ENCODE measurements around the gene SMG1.
"Not testable (repeated sequence)": the region's sequence is repeated elsewhere in the genome, so short reads cannot be mapped to it uniquely, and the experiment has no call there.

The SMG1 gene

DNA sequence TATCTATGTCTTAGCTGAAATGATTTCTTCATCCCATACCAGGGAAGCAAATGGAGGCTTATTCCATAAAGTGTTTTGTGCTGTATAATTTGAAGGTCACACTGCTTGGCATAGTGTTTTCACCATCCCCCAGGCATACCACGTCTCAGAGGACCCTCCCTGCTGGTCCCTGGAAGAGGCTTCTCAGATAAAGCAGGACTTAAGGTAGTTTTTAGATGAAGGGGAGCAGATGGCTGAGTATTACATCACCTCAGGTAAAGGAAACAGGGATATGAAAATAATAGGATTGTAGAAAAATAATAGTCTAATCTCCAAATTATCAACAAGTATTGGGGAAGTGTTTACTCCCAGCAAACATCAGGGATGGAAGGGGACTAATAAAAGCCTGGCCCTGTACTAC, 7.3 kb upstream of the SMG1 start:
- no peak for DNase-seq (ENCODE audit: low read depth in 2 of 2)

- no peak for DNase-seq (ENCODE audit: low read depth in 2 of 2)
Observed at GRCh38 chr16:18932243-18932987, 6.2 kb upstream of the SMG1 start.

GRCh38 chr16:18931756-18932155, 5.5 kb upstream of the SMG1 start:
- DNase-seq (ENCODE audit: low read depth in 2 of 2) = no peak

DNA sequence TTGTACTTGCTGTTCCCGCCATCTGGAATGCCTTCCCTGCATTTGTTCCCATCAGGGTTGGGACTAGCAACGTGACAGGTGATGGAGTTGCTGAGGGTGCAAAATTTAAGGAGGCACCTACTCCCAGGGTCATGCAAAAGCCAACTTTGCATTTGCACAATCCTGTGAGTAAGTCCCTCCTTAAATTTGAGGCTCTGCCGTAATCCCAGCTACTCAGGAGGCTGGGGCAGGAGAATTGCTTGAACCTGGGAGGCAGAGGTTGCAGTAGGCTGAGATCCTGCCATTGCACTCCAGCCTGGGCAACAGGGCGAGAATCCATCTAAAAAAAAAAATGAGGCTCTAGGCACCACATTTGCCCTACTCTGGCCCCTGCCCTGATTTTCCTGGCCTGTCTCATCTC, 3.9 kb upstream of the SMG1 start:
- not testable (repeated sequence) for DNase-seq (ENCODE audit: low read depth in 2 of 2)

- not testable (repeated sequence) for DNase-seq (ENCODE audit: low read depth in 2 of 2)
Observed at GRCh38 chr16:18928073-18928472, 1.9 kb upstream of the SMG1 start.

- peak in 1 of 2 donors; percentile 62 for DNase-seq (ENCODE audit: low read depth in 2 of 2)
Observed at GRCh38 chr16:18925215-18925985, 808 bp downstream of the SMG1 start.

DNA sequence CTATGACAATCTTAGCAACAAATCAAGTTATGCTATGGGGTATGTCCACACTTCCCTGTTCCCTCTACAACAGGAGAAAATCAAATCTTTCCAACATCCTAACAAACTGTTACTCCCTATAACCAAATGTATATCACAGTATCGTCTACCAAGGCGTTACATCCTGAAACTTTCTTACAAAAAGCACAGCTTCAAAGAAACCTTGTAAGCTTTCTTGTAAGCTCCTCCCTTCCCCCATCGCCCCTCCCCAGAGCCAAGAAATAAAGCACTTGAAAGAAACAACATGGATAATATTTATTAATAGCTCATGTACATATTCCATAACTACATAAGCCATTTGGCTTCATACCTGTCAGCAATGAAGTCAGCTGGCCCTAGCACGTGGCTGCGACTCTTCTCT, 2.3 kb downstream of the SMG1 start:
- DNase-seq (ENCODE audit: low read depth in 2 of 2) = not testable (repeated sequence)

DNA sequence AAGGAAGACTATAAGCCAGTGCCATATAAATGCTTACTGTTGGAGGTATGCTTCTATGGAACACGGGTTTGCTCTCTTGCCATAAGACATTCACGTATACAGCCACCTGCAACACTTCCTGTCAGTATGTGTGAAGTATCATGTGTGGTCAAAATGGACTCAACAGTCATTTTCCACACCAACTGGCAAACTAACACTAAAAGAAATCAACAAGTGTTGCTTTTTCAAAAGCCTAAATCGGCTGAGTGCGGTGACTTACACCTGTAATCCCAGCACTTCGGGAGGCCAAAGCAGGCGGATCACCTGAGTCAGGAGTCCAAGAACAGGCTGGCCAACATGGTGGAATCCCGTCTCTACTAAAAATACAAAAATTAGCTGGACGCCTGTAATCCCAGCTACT, 3.1 kb downstream of the SMG1 start:
- not testable (repeated sequence) for DNase-seq (ENCODE audit: low read depth in 2 of 2)

- not testable (repeated sequence) for DNase-seq (ENCODE audit: low read depth in 2 of 2)
Observed at GRCh38 chr16:18909585-18909984, 16.6 kb downstream of the SMG1 start.

- not testable (repeated sequence) for DNase-seq (ENCODE audit: low read depth in 2 of 2)
Observed at GRCh38 chr16:18908716-18909115, 17.5 kb downstream of the SMG1 start.

- not testable (repeated sequence) for DNase-seq (ENCODE audit: low read depth in 2 of 2)
Observed at GRCh38 chr16:18902778-18903177, 23.4 kb downstream of the SMG1 start.

DNA sequence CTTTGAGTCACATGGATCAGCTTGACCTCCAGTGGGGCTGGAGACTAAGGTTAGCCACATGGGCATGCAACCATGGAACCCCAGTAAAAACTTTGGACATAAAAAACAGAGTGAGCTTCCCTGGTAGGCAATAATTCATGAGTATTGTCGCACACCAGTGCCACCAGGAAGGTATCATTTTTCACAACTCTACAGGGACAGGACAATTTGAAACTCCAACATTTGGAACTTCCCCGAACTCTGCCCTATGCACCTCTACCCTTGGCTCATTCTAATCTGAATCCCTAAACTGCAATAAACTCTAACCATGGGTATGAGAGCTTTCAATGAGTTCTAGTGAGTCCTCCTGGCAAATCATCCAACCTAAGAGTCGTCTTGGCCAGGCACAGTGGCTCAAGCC, 24.2 kb downstream of the SMG1 start:
- not testable (repeated sequence) for DNase-seq (ENCODE audit: low read depth in 2 of 2)

DNA sequence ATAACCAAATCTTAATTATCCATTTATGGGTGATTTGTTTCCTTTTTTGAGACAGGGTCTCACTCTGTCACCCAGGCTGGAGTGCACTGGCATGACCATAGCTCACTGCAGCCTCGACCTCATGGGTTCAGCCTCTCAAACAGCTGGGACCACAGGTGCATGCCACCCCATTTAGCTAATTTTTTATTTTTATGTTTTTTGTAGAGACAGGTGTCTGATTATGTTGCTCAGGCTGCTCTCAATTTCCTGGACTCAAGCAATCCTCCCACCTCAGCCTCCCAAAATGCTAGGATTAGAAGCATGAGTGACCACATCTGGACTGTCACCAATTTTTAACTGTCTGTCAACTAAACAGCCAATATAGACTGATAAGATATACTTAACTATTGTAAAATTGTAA, 25.0 kb downstream of the SMG1 start:
- not testable (repeated sequence) for DNase-seq (ENCODE audit: low read depth in 2 of 2)

GRCh38 chr16:18884456-18884855, 41.8 kb downstream of the SMG1 start:
- DNase-seq (ENCODE audit: low read depth in 2 of 2) = not testable (repeated sequence)

DNA sequence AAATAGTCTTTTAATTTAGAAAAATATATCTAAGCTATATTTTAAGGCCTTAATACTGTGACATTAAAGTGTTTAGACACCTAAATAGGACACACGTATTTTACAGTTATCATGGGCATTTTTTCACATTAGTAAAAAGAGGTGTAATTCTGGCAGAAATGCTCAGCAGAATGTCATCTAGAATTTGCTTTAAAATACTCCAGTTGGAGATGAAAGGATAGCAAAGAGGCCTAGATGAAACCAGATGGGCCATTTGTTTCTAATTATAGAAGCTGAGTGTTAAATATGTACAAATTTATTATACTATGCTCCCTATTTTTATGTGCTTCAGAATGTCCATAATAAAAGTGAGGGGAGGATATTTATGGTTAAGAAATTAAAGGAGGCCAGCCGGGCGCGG, 48.5 kb downstream of the SMG1 start:
- DNase-seq (ENCODE audit: low read depth in 2 of 2) = not testable (repeated sequence)

GRCh38 chr16:18877259-18877658, 48.9 kb downstream of the SMG1 start:
- DNase-seq (ENCODE audit: low read depth in 2 of 2) = not testable (repeated sequence)

DNA sequence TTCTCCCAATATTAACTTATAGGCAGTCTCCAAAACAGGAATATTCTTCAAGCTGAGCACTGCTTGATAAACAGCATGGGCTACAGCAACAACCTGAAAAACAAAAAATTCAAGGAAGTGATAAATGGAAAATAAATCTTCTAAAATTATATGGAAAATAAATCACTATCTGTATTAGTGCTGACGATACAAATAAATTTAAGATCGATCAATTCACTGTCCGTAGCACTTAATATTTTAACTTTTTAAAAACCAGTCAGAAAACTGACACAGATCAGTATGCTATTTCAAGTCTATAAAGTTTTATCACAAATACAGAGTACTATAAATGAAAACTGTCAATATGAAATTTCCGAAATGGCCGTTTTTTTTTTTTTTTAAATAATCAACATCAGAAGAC, 49.9 kb downstream of the SMG1 start:
- not testable (repeated sequence) for DNase-seq (ENCODE audit: low read depth in 2 of 2)

DNA sequence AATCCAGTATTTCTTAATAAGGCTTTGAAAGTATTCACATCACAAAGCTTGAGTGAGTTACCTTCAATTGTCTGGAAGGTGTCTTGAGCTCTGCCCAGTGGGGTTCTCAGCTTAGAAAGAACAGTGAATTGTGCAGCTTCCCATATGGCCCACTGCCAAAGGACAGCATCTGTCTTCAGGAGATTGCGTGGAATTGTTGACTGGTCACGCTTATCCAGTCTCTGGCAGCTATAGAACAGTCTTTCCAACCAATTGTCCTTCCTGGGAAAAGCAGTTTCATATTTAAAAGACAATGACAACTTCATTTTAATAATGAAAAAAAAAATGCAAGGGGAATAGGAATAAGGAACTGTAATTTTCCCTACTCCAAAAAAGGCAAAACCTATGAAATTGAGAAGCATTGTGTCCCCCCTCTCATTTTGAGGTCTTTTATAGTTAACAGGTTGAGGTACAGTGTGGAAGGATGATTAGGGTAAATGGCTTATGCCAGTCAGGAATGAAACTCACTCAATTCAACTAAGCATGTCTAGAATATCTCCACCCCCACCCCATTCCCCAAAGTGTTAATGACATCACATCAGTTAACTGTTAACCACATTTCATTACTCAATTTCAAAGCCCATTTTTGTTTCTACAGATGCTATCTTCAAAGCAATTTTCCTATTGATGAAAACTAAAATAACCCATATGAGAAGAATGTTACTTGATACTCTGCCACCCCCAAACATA, 57.0 kb downstream of the SMG1 start:
- peak in 1 of 2 donors; percentile 7 for DNase-seq (ENCODE audit: low read depth in 2 of 2)

DNA sequence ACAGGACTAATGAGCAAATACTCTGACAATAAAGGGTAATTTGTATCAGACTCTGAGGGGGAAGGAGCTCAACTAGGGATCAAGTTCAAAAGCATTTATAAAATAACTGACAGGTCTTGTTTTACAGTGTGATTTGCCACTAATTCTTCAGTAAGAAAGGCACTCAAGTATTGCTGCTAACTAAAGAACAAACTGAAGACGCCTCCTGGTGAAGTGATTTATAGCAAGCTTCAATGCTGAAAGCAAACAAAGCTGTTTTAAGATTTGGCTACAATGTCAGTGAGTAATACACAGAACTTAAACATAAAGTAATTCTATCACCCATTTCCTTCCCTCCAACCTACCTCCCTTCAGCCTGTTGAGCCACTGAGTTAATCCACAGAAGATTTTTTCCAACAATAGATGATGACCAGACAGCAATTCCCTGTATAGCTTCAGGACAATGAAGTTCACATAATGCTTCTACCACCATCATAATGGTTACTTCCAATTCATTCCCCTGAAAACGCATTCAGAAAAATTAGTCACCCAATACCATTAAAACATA, 59.9 kb downstream of the SMG1 start:
- not testable (repeated sequence) for DNase-seq (ENCODE audit: low read depth in 2 of 2)

DNA sequence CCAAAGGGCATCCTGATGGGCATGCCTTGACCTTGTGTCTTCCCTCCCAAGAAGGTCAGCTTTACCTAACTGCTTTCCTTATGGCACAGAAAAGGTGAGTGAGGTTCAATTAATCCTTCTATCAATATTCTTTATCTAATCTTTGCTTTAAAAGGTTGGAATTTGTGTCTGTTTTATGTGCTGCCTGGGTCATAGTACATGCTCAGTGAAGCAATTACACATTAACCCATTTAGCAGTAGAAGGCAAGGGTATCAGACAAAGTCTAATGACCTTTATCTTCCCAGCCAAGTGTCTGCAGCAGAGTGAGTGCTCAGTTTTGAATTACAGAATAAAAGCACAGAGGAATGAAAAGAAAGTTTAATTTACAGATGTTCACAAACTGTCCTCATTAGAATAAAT, 63.3 kb downstream of the SMG1 start:
- DNase-seq (ENCODE audit: low read depth in 2 of 2) = not testable (repeated sequence)

GRCh38 chr16:18855196-18855595, 71.0 kb downstream of the SMG1 start:
- no peak for DNase-seq (ENCODE audit: low read depth in 2 of 2)

GRCh38 chr16:18853694-18854093, 72.5 kb downstream of the SMG1 start:
- no peak for DNase-seq (ENCODE audit: low read depth in 2 of 2)

Data from stimulated activated CD4-positive, alpha-beta T cell treated with anti-CD3 and anti-CD28 coated beads, Interleukin-4, amount 100 ng/mL, for 48 hours (primary cell).